ENCODE measurements around the gene SPATS2.

- TF ChIP-seq CTCF (IDR thresholded peaks at IDR 0.05) (peak in 1 of 6 experiments; percentile 4), POLR2A (IDR thresholded peaks at IDR 0.05) (no peak)
Observed at GRCh38 chr12:49537752-49538509, 170.7 kb downstream of the SPATS2 start.

Measured in thyroid gland (tissue), 4 donors.